Loucy (cell line): ENCODE measurements around the gene NCOA7.
"Not testable (repeated sequence)": the region's sequence is repeated elsewhere in the genome, so short reads cannot be mapped to it uniquely, and the experiment has no call there.

ENCODE experiments used
- H2AFZ ChIP-seq: fragments of 200-600 bp; sonication (generic); 2 replicates; pipeline ENCODE4 v1.6.0; 2016; ENCODE audit warnings: antibody characterized with exemption, mild to moderate bottlenecking, low read length, moderate library complexity
- H3F3A ChIP-seq: fragments of 200-600 bp; 2 replicates; pipeline ENCODE4 v1.6.0; 2016; ENCODE audit warnings: antibody characterized with exemption, low read depth, mild to moderate bottlenecking
- H3K27me3 ChIP-seq: fragments of 200-600 bp; sonication (generic); 2 replicates; pipeline ENCODE4 v1.6.1; 2014; ENCODE audit warnings: low read length, mild to moderate bottlenecking; ENCODE audit not compliant: insufficient read depth, poor library complexity, severe bottlenecking
- H3K36me3 ChIP-seq: fragments of 200-600 bp; sonication (generic); 2 replicates; pipeline ENCODE4 v1.6.1; 2016; ENCODE audit warnings: low read length; ENCODE audit not compliant: insufficient read depth
- H3K4me1 ChIP-seq: fragments of 200-600 bp; sonication (generic); 2 replicates; pipeline ENCODE4 v1.5.1; 2014; ENCODE audit warnings: low read length, mild to moderate bottlenecking; ENCODE audit not compliant: insufficient read depth, poor library complexity, severe bottlenecking
- H3K4me2 ChIP-seq: fragments of 200-600 bp; sonication (generic); 2 replicates; pipeline ENCODE4 v1.6.0; 2014; ENCODE audit warnings: antibody characterized with exemption, low read length, low read depth, mild to moderate bottlenecking; ENCODE audit not compliant: poor library complexity, severe bottlenecking
- H3K4me3 ChIP-seq: fragments of 200-600 bp; sonication (generic); 2 replicates; pipeline ENCODE4 v1.5.1; 2014; ENCODE audit warnings: low read length, mild to moderate bottlenecking, mixed read lengths; ENCODE audit not compliant: poor library complexity, severe bottlenecking
- H3K79me2 ChIP-seq: fragments of 200-600 bp; sonication (generic); 2 replicates; pipeline ENCODE4 v1.6.1; 2014; ENCODE audit warnings: low read length; ENCODE audit not compliant: insufficient read depth
- H3K9ac ChIP-seq: fragments of 200-600 bp; sonication (generic); 2 replicates; pipeline ENCODE4 v1.6.0; 2014; ENCODE audit warnings: mild to moderate bottlenecking, low read depth, low read length, moderate library complexity; ENCODE audit not compliant: poor library complexity, severe bottlenecking
- H3K9me2 ChIP-seq: fragments of 200-600 bp; sonication (generic); replicated peaks from 2 replicates; pipeline ENCODE4 v1.6.1; 2016; ENCODE audit warnings: low read depth, low read length, mixed read lengths
- H3K9me3 ChIP-seq: fragments of 200-600 bp; sonication (generic); 2 replicates; pipeline ENCODE4 v1.6.1; 2014; ENCODE audit warnings: mild to moderate bottlenecking, antibody characterized with exemption, low read length, low read depth; ENCODE audit not compliant: insufficient read depth
- H4K20me1 ChIP-seq: fragments of 200-600 bp; sonication (generic); 2 replicates; pipeline ENCODE4 v1.6.0; 2014; ENCODE audit warnings: antibody characterized with exemption, low read length, mild to moderate bottlenecking; ENCODE audit not compliant: insufficient read depth, poor library complexity, severe bottlenecking
- EZH2phosphoT487 ChIP-seq: fragments of 200-600 bp; IDR thresholded peaks from 2 replicates; pipeline ENCODE4 v1.6.1; 2018; ENCODE audit warnings: antibody characterized with exemption, mild to moderate bottlenecking, moderate library complexity, borderline replicate concordance
- TF ChIP-seq, protein P1 (sequence below): fragments of 200-600 bp; sonication (generic); conservative IDR thresholded peaks from 2 replicates; pipeline ENCODE4 v1.5.1; 2014; ENCODE audit warnings: mild to moderate bottlenecking, antibody characterized with exemption, low read length

NCOA7 gene

DNA sequence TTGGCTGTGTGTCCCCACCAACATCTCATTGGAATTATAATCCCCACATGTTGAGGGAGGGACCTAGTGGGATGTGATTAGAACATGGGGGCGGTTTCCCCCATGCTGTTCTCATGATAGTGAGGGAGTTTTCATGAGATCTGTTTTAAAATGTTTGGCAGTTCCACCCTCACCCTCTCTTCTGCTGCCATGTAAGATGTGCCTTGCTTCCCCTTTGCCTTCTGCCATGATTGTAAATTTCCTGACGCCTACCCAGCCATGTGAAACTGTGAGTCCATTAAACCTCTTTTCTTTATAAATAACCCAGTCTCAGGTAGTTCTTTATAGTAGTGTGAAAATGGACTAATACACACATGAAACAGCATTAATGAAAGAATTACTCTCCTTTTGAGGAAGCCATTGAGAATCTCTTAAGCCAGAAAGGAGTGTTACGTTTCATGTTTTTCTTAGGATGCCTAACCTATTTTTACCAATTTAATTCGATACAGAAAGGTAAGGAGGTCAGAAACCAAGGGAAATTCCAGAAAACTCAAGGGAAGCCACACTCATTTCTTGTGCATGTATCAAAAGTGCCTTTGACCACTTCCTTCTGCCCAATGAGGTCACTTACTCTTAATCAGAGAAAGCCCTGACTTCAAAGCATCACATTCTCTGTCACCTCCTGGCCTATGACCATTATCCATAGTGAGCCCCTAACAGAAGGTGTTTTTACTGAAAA, 141.1 kb downstream of the NCOA7 start:
- H2AFZ ChIP-seq, result no peak overlapping the region
- no peaks in the 10 kb centered on the region for H3F3A ChIP-seq
- no peak overlapping the region for H3K4me3 ChIP-seq
- no peaks in the 10 kb centered on the region for H4K20me1 ChIP-seq
- H3K36me3 ChIP-seq, result peaks cover 25% of the 10 kb centered on the region; the same call in 1 of the 2 replicates
- H3K9me3 ChIP-seq, result no peaks in the 10 kb centered on the region; the same call in 1 of the 2 replicates
- no peaks in the 10 kb centered on the region for H3K79me2 ChIP-seq
- no peaks in the 10 kb centered on the region for H3K27me3 ChIP-seq
- H3K4me1 ChIP-seq, result no peaks in the 10 kb centered on the region
- H3K9ac ChIP-seq, result no peak overlapping the region
- no peaks in the 10 kb centered on the region for H3K9me2 ChIP-seq
- H3K4me2 ChIP-seq, result no peak overlapping the region
- TF ChIP-seq, protein P1, sequence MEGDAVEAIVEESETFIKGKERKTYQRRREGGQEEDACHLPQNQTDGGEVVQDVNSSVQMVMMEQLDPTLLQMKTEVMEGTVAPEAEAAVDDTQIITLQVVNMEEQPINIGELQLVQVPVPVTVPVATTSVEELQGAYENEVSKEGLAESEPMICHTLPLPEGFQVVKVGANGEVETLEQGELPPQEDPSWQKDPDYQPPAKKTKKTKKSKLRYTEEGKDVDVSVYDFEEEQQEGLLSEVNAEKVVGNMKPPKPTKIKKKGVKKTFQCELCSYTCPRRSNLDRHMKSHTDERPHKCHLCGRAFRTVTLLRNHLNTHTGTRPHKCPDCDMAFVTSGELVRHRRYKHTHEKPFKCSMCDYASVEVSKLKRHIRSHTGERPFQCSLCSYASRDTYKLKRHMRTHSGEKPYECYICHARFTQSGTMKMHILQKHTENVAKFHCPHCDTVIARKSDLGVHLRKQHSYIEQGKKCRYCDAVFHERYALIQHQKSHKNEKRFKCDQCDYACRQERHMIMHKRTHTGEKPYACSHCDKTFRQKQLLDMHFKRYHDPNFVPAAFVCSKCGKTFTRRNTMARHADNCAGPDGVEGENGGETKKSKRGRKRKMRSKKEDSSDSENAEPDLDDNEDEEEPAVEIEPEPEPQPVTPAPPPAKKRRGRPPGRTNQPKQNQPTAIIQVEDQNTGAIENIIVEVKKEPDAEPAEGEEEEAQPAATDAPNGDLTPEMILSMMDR, result no peak
- no peak for TF ChIP-seq EZH2phosphoT487

GRCh38 chr6:125932451-125932795, 141.7 kb downstream of the NCOA7 start:
- H2AFZ ChIP-seq, result no peak overlapping the region
- no peaks in the 10 kb centered on the region for H4K20me1 ChIP-seq
- H3K9me3 ChIP-seq, result no peaks in the 10 kb centered on the region; the same call in 1 of the 2 replicates
- no peaks in the 10 kb centered on the region for H3F3A ChIP-seq
- H3K4me2 ChIP-seq, result no peak overlapping the region
- no peak overlapping the region for H3K4me3 ChIP-seq
- H3K4me1 ChIP-seq, result no peaks in the 10 kb centered on the region
- no peaks in the 10 kb centered on the region for H3K79me2 ChIP-seq
- H3K9ac ChIP-seq, result no peak overlapping the region
- no peak for TF ChIP-seq EZH2phosphoT487
- TF ChIP-seq, protein P1, result no peak
- no peaks in the 10 kb centered on the region for H3K27me3 ChIP-seq
- peaks cover 22% of the 10 kb centered on the region; the same call in 1 of the 2 replicates for H3K36me3 ChIP-seq
- H3K9me2 ChIP-seq, result no peaks in the 10 kb centered on the region

- H3K4me3 ChIP-seq, H3F3A ChIP-seq, H2AFZ ChIP-seq, H3K4me1 ChIP-seq, H3K79me2 ChIP-seq, H3K27me3 ChIP-seq, H3K36me3 ChIP-seq, H3K9ac ChIP-seq, H3K9me2 ChIP-seq, H3K4me2 ChIP-seq, H4K20me1 ChIP-seq, H3K9me3 ChIP-seq: not testable (repeated sequence)
Observed at GRCh38 chr6:125935520-125935919, 144.8 kb downstream of the NCOA7 start.

- Histone ChIP-seq H3F3A (no peaks in the 10 kb centered on the region), H3K9me2 (no peaks in the 10 kb centered on the region)
Observed at GRCh38 chr6:125939026-125939425, 148.3 kb downstream of the NCOA7 start.

More at GRCh38 chr6:125939026-125939425, 148.3 kb downstream of the NCOA7 start:
- Histone ChIP-seq H3K4me1 (no peaks in the 10 kb centered on the region), H4K20me1 (no peaks in the 10 kb centered on the region), H3K4me3 (no peak overlapping the region), H2AFZ (no peak overlapping the region), H3K36me3 (no peaks in the 10 kb centered on the region), H3K9ac (no peak overlapping the region), H3K27me3 (no peaks in the 10 kb centered on the region), H3K4me2 (no peak overlapping the region), H3K9me3 (no peaks in the 10 kb centered on the region; the same call in 1 of the 2 replicates), H3K79me2 (no peaks in the 10 kb centered on the region)
- TF ChIP-seq, protein P1, result no peak
- TF ChIP-seq EZH2phosphoT487, result no peak
